Measurements from ENCODE around the gene SPEF1.

Gene SPEF1

GRCh38 chr20:3811467-3812258 is 30.4 kb upstream of the SPEF1 start:
- no peak for TF ChIP-seq CTCF (IDR thresholded peaks at IDR 0.05; ENCODE audit: control extremely low read depth, extremely low read depth, low read depth, missing control alignments)
- no peak for DNase-seq (ENCODE audit: extremely low spot score)
- CTCF ChIA-PET = interaction anchor here (0.8 to 1.4 kb wide), 3 partner anchors 16 to 25 kb away, joined by 3 to 4 read pairs (median 3); partner anchors contain the start of gene CENPB
- POLR2A ChIA-PET = interaction anchor here (0.5 kb wide), 1 partner anchor 34 kb away, joined by 3 read pairs; no protein-coding TSS in a partner anchor

- TF ChIP-seq CTCF (IDR thresholded peaks at IDR 0.05; ENCODE audit: control extremely low read depth, extremely low read depth, low read depth, missing control alignments) = no peak
- no peak for DNase-seq (ENCODE audit: extremely low spot score)
- ChIA-PET POLR2A (no interaction called here), CTCF (no interaction called here)
Observed at GRCh38 chr20:3808544-3808943, 27.3 kb upstream of the SPEF1 start.

GRCh38 chr20:3804781-3805180 is 23.5 kb upstream of the SPEF1 start:
- no peak for DNase-seq (ENCODE audit: extremely low spot score)
- CTCF ChIA-PET = interaction anchor here (1.2 to 2.5 kb wide), 3 partner anchors 10 to 31 kb away, joined by 4 to 7 read pairs (median 5); partner anchors contain the start of gene CENPB
- POLR2A ChIA-PET = interaction anchor here (0.5 to 1.8 kb wide), 2 partner anchors 9 to 14 kb away, joined by 4 to 6 read pairs; partner anchors contain the start of gene CDC25B

GRCh38 chr20:3804254-3804751 is 23.1 kb upstream of the SPEF1 start:
- ChIA-PET POLR2A (interaction anchor here (1.8 kb wide), 1 partner anchor 14 kb away, joined by 4 read pairs; no protein-coding TSS in a partner anchor), CTCF (interaction anchor here (1.2 to 2.5 kb wide), 3 partner anchors 11 to 32 kb away, joined by 4 to 7 read pairs (median 5); partner anchors contain the start of gene CENPB)
- no peak for DNase-seq (ENCODE audit: extremely low spot score)
- TF ChIP-seq CTCF (IDR thresholded peaks at IDR 0.05; ENCODE audit: control extremely low read depth, extremely low read depth, low read depth, missing control alignments) = no peak

More at GRCh38 chr20:3804781-3805180, 23.5 kb upstream of the SPEF1 start:
- no peak for TF ChIP-seq CTCF (IDR thresholded peaks at IDR 0.05; ENCODE audit: control extremely low read depth, extremely low read depth, low read depth, missing control alignments)

GRCh38 chr20:3803854-3804253 is 22.6 kb upstream of the SPEF1 start:
- CTCF ChIA-PET = interaction anchor here (1.2 to 2.5 kb wide), 2 partner anchors 18 to 32 kb away, joined by 4 to 5 read pairs; partner anchors contain the start of gene CENPB
- no peak for TF ChIP-seq CTCF (IDR thresholded peaks at IDR 0.05; ENCODE audit: control extremely low read depth, extremely low read depth, low read depth, missing control alignments)
- no peak for DNase-seq (ENCODE audit: extremely low spot score)
- POLR2A ChIA-PET = interaction anchor here (1.8 kb wide), 1 partner anchor 15 kb away, joined by 4 read pairs; no protein-coding TSS in a partner anchor

- TF ChIP-seq CTCF (IDR thresholded peaks at IDR 0.05; ENCODE audit: control extremely low read depth, extremely low read depth, low read depth, missing control alignments) = no peak
- ChIA-PET CTCF (no interaction called here), POLR2A (no interaction called here)
- no peak for DNase-seq (ENCODE audit: extremely low spot score)
Observed at GRCh38 chr20:3803289-3803688, 22.0 kb upstream of the SPEF1 start.
